ENCODE measurements around the gene KRTAP1-1.
"Not testable (repeated sequence)": the region's sequence is repeated elsewhere in the genome, so short reads cannot be mapped to it uniquely, and the experiment has no call there.

The KRTAP1-1 gene

DNA sequence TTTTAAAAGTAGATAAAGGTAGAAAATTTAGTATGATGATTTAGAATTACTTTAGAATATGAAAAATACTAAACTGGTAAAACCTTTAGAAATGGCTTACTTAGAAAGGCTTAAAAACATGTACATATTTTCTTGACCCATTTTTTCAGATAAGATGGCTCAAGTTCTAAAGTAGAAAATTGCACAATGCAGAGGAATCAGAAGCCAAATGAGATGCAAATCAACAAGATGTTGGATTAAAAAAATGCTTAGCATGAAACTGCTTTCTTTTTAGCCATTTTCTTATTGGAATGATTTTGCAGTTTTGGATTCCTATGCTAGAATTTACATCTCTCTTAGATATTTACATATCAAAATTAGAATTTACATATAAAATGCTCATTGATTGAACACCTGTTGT lies 30.8 kb downstream of the KRTAP1-1 start:
- DNase-seq, result no peak

DNA sequence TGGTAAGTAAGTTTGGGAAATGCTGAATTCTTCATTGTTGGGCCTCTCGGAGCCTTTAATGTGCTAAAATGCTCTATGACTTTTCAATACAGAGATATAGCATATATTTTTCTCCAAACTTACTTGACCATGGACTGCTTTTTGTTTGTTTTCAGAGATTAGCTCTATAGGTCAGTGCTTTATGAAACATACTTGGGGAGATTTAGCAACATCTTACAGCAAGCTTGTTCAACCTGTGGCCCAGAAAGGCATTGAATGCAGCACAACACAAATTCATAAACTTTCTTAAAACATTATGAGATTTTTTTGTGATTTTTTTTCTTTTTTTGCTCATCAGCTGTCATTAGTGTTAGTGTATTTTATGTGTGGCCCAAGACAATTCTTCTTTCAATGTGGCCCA lies 31.3 kb downstream of the KRTAP1-1 start:
- DNase-seq, result no peak

DNA sequence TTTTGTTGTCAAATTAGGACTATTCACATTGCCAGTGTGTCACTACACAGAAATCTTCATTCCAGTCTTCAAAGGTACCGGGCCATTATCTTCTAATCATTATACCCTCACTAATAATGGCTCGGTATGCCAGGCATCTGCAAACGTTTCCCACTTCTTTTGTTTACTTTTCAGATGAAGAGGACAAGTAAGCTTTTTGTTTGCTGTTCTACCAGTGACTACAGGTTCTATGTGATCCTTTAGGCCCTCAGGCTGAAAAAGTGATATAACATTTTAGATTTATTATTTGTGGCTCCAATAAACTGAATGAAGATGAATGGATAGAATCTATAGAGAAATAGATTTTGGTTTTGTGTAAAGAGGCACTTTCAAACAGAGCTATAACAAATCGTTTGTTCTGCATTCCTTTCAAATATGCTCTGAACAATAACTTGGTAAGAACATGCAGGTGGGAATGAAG lies 31.9 kb downstream of the KRTAP1-1 start:
- DNase-seq, result no peak

DNA sequence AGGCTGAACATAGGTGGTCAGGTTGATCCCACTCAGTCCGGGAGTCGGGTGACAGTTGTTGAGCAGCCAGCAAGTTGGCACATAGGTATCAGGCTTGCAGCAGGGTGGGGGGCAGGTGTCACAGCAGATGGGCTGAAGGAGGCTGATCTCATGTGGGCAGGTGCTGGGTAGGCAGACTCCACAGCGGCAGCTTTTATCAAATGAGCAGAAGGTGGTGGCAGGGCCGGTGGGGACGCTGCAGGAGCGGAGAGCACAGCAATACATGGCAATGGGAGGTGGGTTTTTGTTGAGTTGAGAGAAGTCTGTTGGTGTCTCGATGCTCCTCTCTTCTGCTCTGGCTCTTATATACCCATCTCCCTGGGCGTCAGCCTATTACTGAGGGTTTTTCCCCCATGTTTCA lies 32.4 kb downstream of the KRTAP1-1 start, which contains the start of gene KRTAP3-1:
TSS of gene KRTAP3-1 (minus strand) at position 318 of the 400 bp plus-strand sequence. CDS start at position 264, 54 bp downstream.
- no peak for DNase-seq

DNA sequence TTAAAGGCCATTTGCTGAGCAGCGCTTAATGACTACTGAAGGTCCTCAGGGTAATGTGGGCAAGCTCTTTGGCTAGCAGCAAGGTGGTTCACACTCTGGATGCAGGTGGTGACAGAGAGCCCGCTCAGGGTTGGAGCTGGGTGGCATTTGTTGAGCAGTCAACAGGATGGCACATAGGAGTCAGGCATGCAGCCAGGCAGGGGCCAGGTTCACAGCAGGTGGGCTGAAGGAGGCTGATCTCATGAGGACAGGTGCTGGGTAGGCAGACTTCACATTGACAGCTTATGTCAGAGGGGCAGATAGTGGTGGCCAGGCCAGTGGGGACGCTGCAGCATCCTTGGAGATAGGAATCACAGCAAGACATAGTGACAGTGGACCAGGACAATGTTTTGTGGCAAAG lies 36.9 kb downstream of the KRTAP1-1 start:
- no peak for DNase-seq

DNA sequence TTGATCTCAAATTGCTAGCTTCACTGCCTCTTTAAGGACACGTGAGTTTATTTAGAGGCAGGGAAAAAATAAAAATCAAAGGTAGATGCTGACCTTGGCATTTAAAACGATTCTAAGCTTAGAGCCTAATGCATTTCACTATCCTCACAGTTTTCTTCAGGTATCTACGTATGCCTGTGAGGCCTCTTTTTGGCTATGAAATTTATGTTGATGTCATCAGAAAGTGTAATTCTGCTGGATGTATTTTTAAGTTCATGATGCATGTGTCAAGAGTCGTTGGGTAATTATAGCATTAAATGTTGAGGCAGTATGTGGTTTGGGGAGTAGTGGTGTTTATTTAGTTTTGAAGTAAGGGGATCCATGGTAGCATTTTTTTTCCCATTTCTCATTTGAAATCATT lies 37.3 kb downstream of the KRTAP1-1 start:
- DNase-seq, result no peak

DNA sequence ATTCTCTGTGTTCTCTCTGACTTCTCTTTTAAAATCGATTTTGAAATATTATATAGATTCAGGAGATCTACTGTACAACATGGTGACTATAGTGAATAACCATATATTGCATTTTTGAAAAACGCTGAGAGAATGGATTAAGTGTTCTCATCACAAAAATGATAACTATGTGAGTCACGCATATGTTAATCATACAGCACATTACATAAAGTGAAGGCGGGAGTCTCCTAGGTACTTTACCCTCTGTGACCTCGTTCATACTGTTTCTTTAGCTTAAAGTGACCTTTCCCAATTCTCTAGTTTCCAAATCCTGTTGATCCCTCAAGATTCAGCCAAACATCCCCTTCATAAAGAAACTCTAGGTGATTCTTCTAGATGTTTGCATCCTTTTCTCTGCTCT lies 38.4 kb downstream of the KRTAP1-1 start:
- DNase-seq, result peak; percentile 35

DNA sequence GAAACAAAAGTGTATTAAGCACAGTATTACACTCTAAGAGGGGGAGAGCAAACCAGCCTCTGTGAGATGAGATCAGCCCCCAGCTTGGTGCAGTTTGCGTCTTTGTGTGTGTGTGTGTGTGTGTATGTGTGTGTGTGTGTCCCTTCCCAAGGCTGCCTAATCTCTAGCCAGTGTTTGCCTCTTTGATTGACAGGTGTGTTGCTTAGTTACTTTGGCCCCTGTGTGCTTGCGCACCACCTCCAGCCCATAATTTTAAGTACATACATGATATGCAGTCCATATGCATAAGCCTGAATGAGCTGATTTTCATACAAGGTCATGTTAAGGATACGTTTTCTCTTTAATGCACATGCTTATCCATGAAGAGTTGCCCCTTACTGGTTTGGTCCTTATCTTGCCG lies 39.5 kb downstream of the KRTAP1-1 start:
- DNase-seq, result no peak

DNA sequence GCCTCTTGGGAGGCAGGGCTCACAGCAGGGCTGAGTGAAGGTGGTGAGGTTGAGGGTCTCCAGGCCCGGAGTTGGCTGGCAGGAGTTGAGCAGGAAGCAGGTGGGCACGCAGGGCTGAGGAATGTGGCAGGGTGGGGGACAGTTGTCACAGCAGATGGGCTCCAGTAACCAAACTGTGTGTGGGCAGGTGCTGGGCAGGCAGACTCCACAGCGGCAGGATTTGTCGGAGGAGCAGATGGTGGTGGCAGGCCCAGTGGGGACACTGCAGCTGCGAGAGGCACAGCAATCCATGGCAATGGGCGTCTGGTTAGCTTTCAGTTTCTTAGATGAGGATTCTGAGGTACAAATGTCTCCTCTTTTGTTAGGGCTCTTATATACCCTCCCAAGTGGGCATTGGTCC lies 41.7 kb downstream of the KRTAP1-1 start, which contains the start of gene KRTAP3-2:
TSS of gene KRTAP3-2 (minus strand) at position 344 of the 400 bp plus-strand sequence. CDS start at position 291, 53 bp downstream.
- DNase-seq, result not testable (repeated sequence)

DNA sequence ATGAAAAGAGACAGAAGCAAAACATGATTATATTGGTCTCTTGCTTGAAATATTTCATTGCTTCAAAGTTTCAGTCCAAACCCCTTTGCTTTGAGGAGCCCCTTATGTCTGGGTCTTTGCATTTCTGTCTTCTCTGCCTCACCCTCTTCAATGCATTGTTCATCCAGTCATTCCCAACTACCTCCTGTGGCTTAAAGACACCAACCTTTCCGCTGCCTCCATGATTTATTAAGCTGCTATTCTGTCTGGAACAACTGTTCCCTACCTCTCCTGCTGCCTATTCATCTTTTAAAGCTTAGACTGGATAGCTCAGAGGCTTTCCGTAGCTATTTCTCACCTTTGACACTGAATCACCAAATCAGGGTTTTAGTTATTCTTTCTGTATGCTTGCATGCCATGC lies 43.9 kb downstream of the KRTAP1-1 start:
- DNase-seq, result no peak

DNA sequence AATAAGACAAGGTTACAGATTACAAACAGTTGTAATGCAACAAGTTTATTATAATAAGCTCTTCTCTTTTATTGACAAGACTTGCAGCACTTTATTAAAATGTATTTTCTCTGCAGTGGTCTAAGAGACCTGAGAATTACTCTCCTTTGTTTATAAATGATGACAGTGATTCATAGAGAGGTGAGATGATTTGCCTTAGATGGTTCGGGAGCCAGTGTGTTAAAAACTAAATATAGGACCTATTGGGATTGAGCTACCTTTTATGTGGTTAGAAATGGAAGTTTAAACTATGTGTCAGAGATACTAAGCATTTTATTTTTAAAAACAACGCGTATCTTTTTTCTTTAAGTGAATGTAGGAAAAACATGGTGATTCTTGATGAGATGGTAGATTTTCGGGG lies 44.4 kb downstream of the KRTAP1-1 start:
- no peak for DNase-seq

DNA sequence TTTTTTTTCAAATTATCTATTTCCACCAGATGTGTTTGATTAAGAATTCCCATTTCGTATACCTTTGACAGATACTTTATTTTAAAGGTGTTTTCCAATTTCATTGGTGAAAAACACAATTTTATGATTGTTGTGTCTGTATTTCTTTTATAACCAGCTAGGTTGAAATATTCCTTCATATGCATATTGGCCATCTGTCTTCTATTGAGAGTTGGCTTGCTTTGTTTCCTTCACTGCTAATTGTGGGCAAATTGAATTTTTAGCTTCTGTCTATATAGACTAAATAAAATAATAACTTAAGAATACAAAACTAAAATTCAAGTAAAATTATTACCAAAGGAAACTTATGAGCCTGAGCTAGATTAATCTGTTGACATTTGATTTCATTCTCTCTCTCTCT lies 46.1 kb downstream of the KRTAP1-1 start:
- no peak for DNase-seq

DNA sequence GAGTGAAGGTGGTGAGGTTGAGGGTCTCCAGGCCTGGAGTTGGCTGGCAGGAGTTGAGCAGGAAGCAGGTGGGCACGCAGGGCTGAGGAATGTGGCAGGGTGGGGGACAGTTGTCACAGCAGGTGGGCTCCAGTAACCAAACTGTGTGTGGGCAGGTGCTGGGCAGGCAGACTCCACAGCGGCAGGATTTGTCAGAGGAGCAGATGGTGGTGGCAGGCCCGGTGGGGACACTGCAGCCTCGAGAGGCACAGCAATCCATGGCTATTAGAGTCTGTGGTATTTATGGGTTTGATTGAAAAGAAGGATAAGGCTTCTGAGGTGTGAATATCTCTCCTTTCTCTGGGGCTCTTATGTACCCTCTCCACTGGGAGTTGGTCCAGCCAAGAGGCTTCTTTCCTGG lies 47.4 kb downstream of the KRTAP1-1 start, which contains the start of gene KRTAP3-3:
TSS of gene KRTAP3-3 (minus strand) at position 326 of the 400 bp plus-strand sequence. CDS start at position 259, 67 bp downstream.
- DNase-seq, result no peak

DNA sequence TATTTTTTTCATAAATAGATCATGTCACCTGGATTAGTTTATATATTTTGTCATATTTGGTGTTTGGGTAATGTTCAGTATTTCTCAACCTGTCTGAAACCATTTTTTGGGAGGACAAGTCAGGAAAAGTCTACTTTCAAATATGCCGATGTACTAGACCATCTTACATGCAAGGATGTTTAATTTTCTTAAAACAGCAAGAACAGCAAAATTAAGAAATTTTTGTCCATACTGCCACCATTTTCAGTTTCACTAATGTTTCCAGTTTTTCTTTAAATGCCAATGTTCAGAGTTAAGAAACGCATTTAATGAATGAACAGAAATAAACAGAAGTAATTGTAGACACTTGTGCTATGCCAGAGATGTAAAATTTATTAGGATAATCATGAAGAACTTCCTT lies 48.2 kb downstream of the KRTAP1-1 start:
- DNase-seq, result no peak

DNA sequence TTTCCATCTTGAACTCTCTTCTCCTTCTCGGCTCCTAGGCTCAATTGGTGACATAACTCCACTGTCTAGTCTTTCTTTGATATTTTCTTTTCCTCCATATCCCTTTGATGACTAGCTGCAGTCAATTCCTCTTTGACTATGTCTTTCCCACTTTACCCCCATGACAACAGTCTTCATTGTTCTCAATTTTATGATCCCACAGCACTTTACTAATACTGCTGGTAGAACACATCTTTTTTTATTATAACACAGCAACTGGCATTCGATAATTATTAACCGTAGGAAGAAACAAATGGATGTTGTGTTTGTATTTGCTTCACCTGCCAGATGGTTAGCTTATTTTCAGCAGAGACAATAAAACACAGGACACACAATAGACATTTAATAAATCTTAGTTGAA lies 48.6 kb downstream of the KRTAP1-1 start:
- no peak for DNase-seq
